NOMO-1 treated with dmso at 0.1 percent for 144 hours (cell line): Measurements from ENCODE around the gene ALAD.
"Not testable (repeated sequence)": the region's sequence is repeated elsewhere in the genome, so short reads cannot be mapped to it uniquely, and the experiment has no call there.

Source experiments
- DNase-seq: peaks from one replicate; lab custom pipeline; 2025; ENCODE audit not compliant: unreplicated experiment; lab: John Stamatoyannopoulos, UW

ALAD gene

GRCh38 chr9:113401027-113401792, at the start of gene ALAD:
ALAD (minus strand) TSS chr9:113401284; CDS start chr9:113393559, 7,725 bp downstream.
- peak; percentile 99 for DNase-seq

GRCh38 chr9:113449376-113449775, 48.3 kb upstream of the ALAD start:
- no peak for DNase-seq

GRCh38 chr9:113446323-113446740, 45.2 kb upstream of the ALAD start:
- DNase-seq: no peak

- peak; percentile 79 for DNase-seq
Observed at GRCh38 chr9:113444736-113445135, 43.7 kb upstream of the ALAD start.

- not testable (repeated sequence) for DNase-seq
Observed at GRCh38 chr9:113437716-113438115, 36.6 kb upstream of the ALAD start.

- DNase-seq: no peak
Observed at GRCh38 chr9:113436728-113437515, 35.8 kb upstream of the ALAD start.

- no peak for DNase-seq
Observed at GRCh38 chr9:113431191-113431590, 30.1 kb upstream of the ALAD start.

GRCh38 chr9:113428062-113428615, 27.1 kb upstream of the ALAD start:
- DNase-seq: no peak

GRCh38 chr9:113427629-113428028, 26.5 kb upstream of the ALAD start:
- DNase-seq: no peak

- no peak for DNase-seq
Observed at GRCh38 chr9:113426701-113427100, 25.6 kb upstream of the ALAD start.

GRCh38 chr9:113425072-113425471, 24.0 kb upstream of the ALAD start:
- DNase-seq: no peak

GRCh38 chr9:113421726-113422125, 20.6 kb upstream of the ALAD start:
- DNase-seq: no peak

- no peak for DNase-seq
Observed at GRCh38 chr9:113417370-113417769, 16.3 kb upstream of the ALAD start.

- DNase-seq: peak; percentile 78
Observed at GRCh38 chr9:113416149-113416721, 15.2 kb upstream of the ALAD start.

- DNase-seq: peak; percentile 98
Observed at GRCh38 chr9:113410207-113410864, 9.3 kb upstream of the ALAD start, which contains the start of the genes C9orf43 and POLE3. C9orf43 (plus strand) TSS chr9:113410747; CDS start chr9:113413494, 2,747 bp downstream. POLE3 (minus strand) TSS chr9:113410675; CDS start chr9:113410293, 382 bp downstream.

- no peak for DNase-seq
Observed at GRCh38 chr9:113409883-113410206, 8.8 kb upstream of the ALAD start.

- no peak for DNase-seq
Observed at GRCh38 chr9:113409481-113409880, 8.4 kb upstream of the ALAD start.

GRCh38 chr9:113406873-113407511, 5.9 kb upstream of the ALAD start:
- DNase-seq: peak; percentile 15

- DNase-seq: not testable (repeated sequence)
Observed at GRCh38 chr9:113406353-113406752, 5.3 kb upstream of the ALAD start.

- DNase-seq: peak; percentile 76
Observed at GRCh38 chr9:113403646-113404045, 2.6 kb upstream of the ALAD start.
